Measurements from ENCODE around the gene CCNY.

Gene CCNY

GRCh38 chr10:35613597-35614226, 277.4 kb downstream of the CCNY start:
- no peak for DNase-seq (ENCODE audit: low spot score)

GRCh38 chr10:35614312-35614711, 278.0 kb downstream of the CCNY start:
- DNase-seq (ENCODE audit: low spot score): no peak
